GM19452 (cell line): ENCODE measurements around the gene CLCA4.
"Not testable (repeated sequence)": the region's sequence is repeated elsewhere in the genome, so short reads cannot be mapped to it uniquely, and the experiment has no call there.

ENCODE experiments used
- ATAC-seq: cut with Tn5 transposase; IDR thresholded peaks from one replicate; pipeline ENCODE4 v1.9.1; 2021; ENCODE audit not compliant: unreplicated experiment

Gene CLCA4

GRCh38 chr1:86530211-86530845, 16.6 kb upstream of the CLCA4 start:
- no peak for ATAC-seq

GRCh38 chr1:86537928-86538695, 8.8 kb upstream of the CLCA4 start:
- no peak for ATAC-seq

GRCh38 chr1:86538775-86539174, 8.1 kb upstream of the CLCA4 start:
- ATAC-seq = no peak

GRCh38 chr1:86541859-86542258, 5.0 kb upstream of the CLCA4 start:
- no peak for ATAC-seq

- no peak for ATAC-seq
Observed at GRCh38 chr1:86542631-86543030, 4.2 kb upstream of the CLCA4 start.

GRCh38 chr1:86548839-86549238, 2.0 kb downstream of the CLCA4 start:
- no peak for ATAC-seq

- no peak for ATAC-seq
Observed at GRCh38 chr1:86551305-86551704, 4.4 kb downstream of the CLCA4 start.

- no peak for ATAC-seq
Observed at GRCh38 chr1:86552376-86552775, 5.5 kb downstream of the CLCA4 start.

- no peak for ATAC-seq
Observed at GRCh38 chr1:86557739-86558138, 10.9 kb downstream of the CLCA4 start.

GRCh38 chr1:86563849-86564248, 17.0 kb downstream of the CLCA4 start:
- ATAC-seq = no peak

GRCh38 chr1:86567341-86567740, 20.5 kb downstream of the CLCA4 start:
- ATAC-seq = no peak

- ATAC-seq = no peak
Observed at GRCh38 chr1:86567878-86568277, 21.0 kb downstream of the CLCA4 start.

GRCh38 chr1:86573763-86574484, 27.0 kb downstream of the CLCA4 start:
- no peak for ATAC-seq

GRCh38 chr1:86581231-86581630, 34.4 kb downstream of the CLCA4 start:
- no peak for ATAC-seq

GRCh38 chr1:86582161-86582560, 35.3 kb downstream of the CLCA4 start:
- ATAC-seq = no peak

GRCh38 chr1:86583032-86583431, 36.2 kb downstream of the CLCA4 start:
- no peak for ATAC-seq

GRCh38 chr1:86583593-86583992, 36.7 kb downstream of the CLCA4 start:
- ATAC-seq = no peak

- no peak for ATAC-seq
Observed at GRCh38 chr1:86594284-86594770, 47.4 kb downstream of the CLCA4 start.

- ATAC-seq = no peak
Observed at GRCh38 chr1:86596224-86596623, 49.3 kb downstream of the CLCA4 start.

- no peak for ATAC-seq
Observed at GRCh38 chr1:86596741-86597290, 49.9 kb downstream of the CLCA4 start.

- ATAC-seq = not testable (repeated sequence)
Observed at GRCh38 chr1:86606080-86606479, 59.2 kb downstream of the CLCA4 start.

GRCh38 chr1:86616433-86616832, 69.6 kb downstream of the CLCA4 start:
- no peak for ATAC-seq
